B cell (primary cell): ENCODE data around the gene LDHAL6B. TPM values are rescaled to one million over a fixed set of nuclear protein-coding genes. Genes with fewer than 3 reads are reported as not detected.

Experiments
- ATAC-seq: fragments of 200-7000 bp; cut with Tn5 transposase; one replicate; pipeline ENCODE4 v1.10.0; 2021; ENCODE audit warnings: low read depth, mild to moderate bottlenecking, moderate number of reproducible peaks, moderate library complexity
- CTCF ChIA-PET: fragments of 350-600 bp; sonication (Branson Sonifier 250); formaldehyde crosslinking; loops from one replicate; lab custom pipeline; 2021; ENCODE audit warnings: antibody characterized with exemption, inconsistent platforms; lab: Charles Lee
- POLR2A ChIA-PET: fragments of 350-600 bp; sonication (Branson Sonifier 250); formaldehyde crosslinking; loops from one replicate; lab custom pipeline; 2021; ENCODE audit warnings: antibody characterized with exemption; lab: Charles Lee
- DNase-seq: peaks from one replicate; pipeline ENCODE4 v3.0.0; 2013
- H2AFZ ChIP-seq: 2 replicates; pipeline ENCODE4 v1.6.1; 2012; ENCODE audit warnings: mild to moderate bottlenecking, low read depth, low read length; ENCODE audit not compliant: insufficient read depth, poor library complexity, severe bottlenecking
- H3K27ac ChIP-seq, 2 donors: 1 replicate in 1 of 2; 2 replicates in 1 of 2; pipeline ENCODE4 v1.5.1; 2012 to 2013; ENCODE audit warnings: low read length in 2 of 2, mild to moderate bottlenecking in 2 of 2, moderate library complexity in 1 of 2
- H3K27me3 ChIP-seq, 4 experiments: fragments of 200-600 bp in 1 of 4; sonication (generic) in 1 of 4; replicated peaks in 1 of 4; 1 replicate in 2 of 4; 2 replicates in 2 of 4; pipeline versions ENCODE4 v1.6.1 to v1.7.0; 2013 to 2016; ENCODE audit warnings: low read length in 3 of 4, mild to moderate bottlenecking in 2 of 4, mixed read lengths in 1 of 4, moderate library complexity in 1 of 4; ENCODE audit not compliant: insufficient read depth in 4 of 4, control insufficient read depth in 3 of 4; ENCODE audit errors: control extremely low read depth in 1 of 4
- H3K36me3 ChIP-seq, 2 experiments: replicated peaks in 1 of 2; 1 replicate in 1 of 2; 2 replicates in 1 of 2; pipeline versions ENCODE4 v1.6.1 to v1.7.1; 2013; ENCODE audit warnings: low read length in 1 of 2; ENCODE audit not compliant: insufficient read depth in 2 of 2, control insufficient read depth in 1 of 2; ENCODE audit errors: control extremely low read depth in 1 of 2, extremely low read depth in 1 of 2
- H3K4me1 ChIP-seq, 2 donors: fragments of 200-600 bp in 1 of 2; sonication (generic) in 1 of 2; 1 replicate in 1 of 2; 2 replicates in 1 of 2; pipeline versions ENCODE4 v1.5.1 to v1.6.1; 2013 to 2017; ENCODE audit warnings: low read length in 2 of 2; ENCODE audit not compliant: control insufficient read depth in 2 of 2, insufficient read depth in 2 of 2
- H3K4me2 ChIP-seq: replicated peaks from 2 replicates; pipeline ENCODE3; 2012; ENCODE audit warnings: mild to moderate bottlenecking, low read depth, low read length; ENCODE audit not compliant: poor library complexity, severe bottlenecking
- H3K4me3 ChIP-seq, 5 experiments: fragments of 200-600 bp in 1 of 5; sonication (generic) in 1 of 5; 1 replicate in 3 of 5; 2 replicates in 2 of 5; pipeline versions ENCODE4 v1.5.1 to v1.7.0; 2011 to 2016; ENCODE audit warnings: low read length in 4 of 5, mild to moderate bottlenecking in 4 of 5, low read depth in 2 of 5, control low read depth in 1 of 5, moderate library complexity in 1 of 5; ENCODE audit not compliant: insufficient read depth in 1 of 5; ENCODE audit errors: control extremely low read depth in 1 of 5, extremely low read depth in 1 of 5
- H3K79me2 ChIP-seq: fragments of 200-600 bp; sonication (generic); one replicate; pipeline ENCODE4 v1.6.0; 2016; ENCODE audit warnings: low read length; ENCODE audit not compliant: control insufficient read depth, insufficient read depth
- H3K9ac ChIP-seq: fragments of 200-600 bp; sonication (generic); 2 replicates; pipeline ENCODE4 v1.6.1; 2017; ENCODE audit warnings: mild to moderate bottlenecking, low read length, moderate library complexity
- H3K9me3 ChIP-seq, 3 donors: one replicate each; pipeline versions ENCODE4 v1.6.1 to v1.7.1; 2013; ENCODE audit warnings: low read length in 2 of 3; ENCODE audit not compliant: control insufficient read depth in 2 of 3, insufficient read depth in 1 of 3; ENCODE audit errors: control extremely low read depth in 1 of 3
- H4K20me1 ChIP-seq: 2 replicates; pipeline ENCODE4 v1.6.0; 2012; ENCODE audit warnings: mild to moderate bottlenecking, low read length; ENCODE audit not compliant: insufficient read depth, control insufficient read depth, poor library complexity, severe bottlenecking
- H3K27ac Mint-ChIP-seq: one replicate; pipeline ENCODE4 v1.8.0; 2021; ENCODE audit warnings: mixed read lengths
- H3K27me3 Mint-ChIP-seq: one replicate; pipeline ENCODE4 v1.8.0; 2021; ENCODE audit warnings: mixed read lengths
- H3K4me1 Mint-ChIP-seq: one replicate; pipeline ENCODE4 v1.8.0; 2021; ENCODE audit warnings: mixed read lengths
- H3K4me3 Mint-ChIP-seq: one replicate; pipeline ENCODE4 v1.8.0; 2021; ENCODE audit warnings: mixed read lengths
- H3K9me3 Mint-ChIP-seq: one replicate; pipeline ENCODE4 v1.8.0; 2022; ENCODE audit warnings: mixed read lengths; ENCODE audit not compliant: insufficient read depth
- CTCF ChIP-seq: fragments of 200-600 bp; IDR thresholded peaks from one replicate; pipeline ENCODE4 v1.8.0; 2022; ENCODE audit warnings: antibody characterized with exemption, mild to moderate bottlenecking
- EZH2 ChIP-seq: IDR thresholded peaks from 2 replicates; pipeline ENCODE4 v1.6.1; 2012; ENCODE audit warnings: borderline replicate concordance, low read depth, mild to moderate bottlenecking, moderate library complexity, low read length; ENCODE audit not compliant: insufficient read depth, poor library complexity, severe bottlenecking
- WGBS: methylation state at CpG from one replicate; pipeline ENCODE4 v1.1.5; 2013; ENCODE audit warnings: missing lambda C conversion rate; ENCODE audit not compliant: insufficient coverage; 5-methylcytosine and 5-hydroxymethylcytosine counted together
- intact Hi-C: fragments of 100-400 bp; cut with micrococcal nuclease; formaldehyde crosslinking; loops from one replicate; pipeline ENCODE4 v1.10.0; 2022
- polyA plus RNA-seq: library from polyadenylated mRNA; depleted of rRNA; stranded (reverse); fragments of >200 nt; gene quantifications from 2 replicates; pipeline ENCODE4 v1.2.3, GENCODE V29; 2012
- total RNA-seq, 2 donors: library from RNA; stranded (reverse); fragments of 120-200 nt in 1 of 2; gene quantifications; 1 replicate in 1 of 2; 2 replicates in 1 of 2; pipeline versions ENCODE4 v1.2.3 to v1.2.4, GENCODE V29; 2013 to 2022

LDHAL6B gene
- total and polyA plus RNA-seq, 2 donors (not counting 1 experiment from before 2014, with no cell fraction given), result not detected

GRCh38 chr15:59166601-59167265 lies 39.9 kb upstream of the LDHAL6B start:
- H3K27me3 Mint-ChIP-seq, result no peaks in the 10 kb centered on the region
- Histone ChIP-seq H3K9me3 (no peaks in the 10 kb centered on the region), H3K4me1 (peaks cover 0 to 5% of the 10 kb centered on the region in 2 donors), H3K27ac (no peak overlapping the region), H3K4me2 (no peak overlapping the region), H4K20me1 (no peaks in the 10 kb centered on the region), H3K36me3 (peaks cover 0 to 58% of the 10 kb centered on the region in 2 experiments), H3K4me3 (no peak overlapping the region), H3K79me2 (no peaks in the 10 kb centered on the region), H3K9ac (no peak overlapping the region), H3K27me3 (no peaks in the 10 kb centered on the region), H2AFZ (no peak overlapping the region)
- POLR2A ChIA-PET, result no interaction called here
- TF ChIP-seq CTCF (no peak), EZH2 (no peak)
- no peak for DNase-seq
- H3K4me1 Mint-ChIP-seq, result no peaks in the 10 kb centered on the region
- CTCF ChIA-PET, result interaction anchor here (0.8 to 2.0 kb wide), 5 partner anchors 12 to 366 kb away, joined by 3 to 8 read pairs (median 4); no protein-coding TSS in a partner anchor
- intact Hi-C loops, result no loop called here
- no peak overlapping the region for H3K4me3 Mint-ChIP-seq
- no peak for ATAC-seq
- H3K9me3 Mint-ChIP-seq, result no peaks in the 10 kb centered on the region
- no peak overlapping the region for H3K27ac Mint-ChIP-seq
- WGBS, result 95% methylated on average over 8 of the region's 11 CpGs

DNA sequence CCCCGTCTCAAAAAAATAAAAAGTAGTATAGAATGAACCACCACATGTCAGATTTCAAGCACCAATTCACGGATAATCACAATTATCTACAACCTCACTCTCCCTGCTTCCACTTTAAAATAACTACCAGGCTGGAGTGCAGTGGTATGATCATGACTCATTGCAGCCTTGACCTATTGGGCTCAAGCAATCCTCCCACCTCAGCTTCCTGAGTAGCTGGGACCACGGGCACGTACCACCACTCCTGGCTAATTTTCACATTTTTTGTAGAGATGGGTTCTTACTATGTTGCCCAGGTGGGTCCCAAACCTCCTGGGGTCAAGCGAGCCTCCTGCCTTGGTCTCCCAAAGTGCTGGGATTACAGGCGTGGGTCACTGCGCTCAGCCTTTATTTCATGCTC lies 38.1 kb upstream of the LDHAL6B start:
- CTCF ChIA-PET, result interaction anchor here (0.6 to 1.3 kb wide), 2 partner anchors 355 to 475 kb away, joined by 3 to 4 read pairs; no protein-coding TSS in a partner anchor
- Histone ChIP-seq H3K36me3 (peaks cover 1 to 59% of the 10 kb centered on the region in 2 experiments), H3K27ac (no peak overlapping the region), H3K4me3 (no peak overlapping the region), H3K4me1 (peaks cover 0 to 5% of the 10 kb centered on the region in 2 donors), H3K27me3 (no peaks in the 10 kb centered on the region), H4K20me1 (no peaks in the 10 kb centered on the region), H3K9ac (no peak overlapping the region), H3K9me3 (peaks cover 0 to 4% (median 0%) of the 10 kb centered on the region in 3 donors), H2AFZ (no peak overlapping the region), H3K79me2 (no peaks in the 10 kb centered on the region), H3K4me2 (no peak overlapping the region)
- Mint-ChIP-seq H3K27ac (no peak overlapping the region), H3K9me3 (no peaks in the 10 kb centered on the region), H3K4me1 (no peaks in the 10 kb centered on the region), H3K4me3 (no peak overlapping the region), H3K27me3 (no peaks in the 10 kb centered on the region)
- 100% methylated on average over 2 of the region's 7 CpGs for WGBS
- intact Hi-C loops, result no loop called here
- ATAC-seq (no peak), DNase-seq (no peak)
- TF ChIP-seq CTCF, result no peak
- no peak for TF ChIP-seq EZH2
- POLR2A ChIA-PET, result no interaction called here
